Measurements from ENCODE around the gene CKAP4.

The CKAP4 gene

GRCh38 chr12:106189341-106189740 is 58.5 kb downstream of the CKAP4 start:
- H3K36me3 ChIP-seq (ENCODE audit: control insufficient read depth in 2 of 2, insufficient read depth in 2 of 2, low read length in 2 of 2), result no peaks in the 10 kb centered on the region
- no peaks in the 10 kb centered on the region for H3K9me3 ChIP-seq (ENCODE audit: control insufficient read depth in 2 of 2, low read length in 2 of 2)
- H3K9ac ChIP-seq (ENCODE audit: low read depth in 1 of 2, low read length in 2 of 2), result no peak overlapping the region
- H3K27ac ChIP-seq (ENCODE audit: low read depth in 2 of 2, low read length in 2 of 2), result no peak overlapping the region
- H3K27me3 ChIP-seq (ENCODE audit: control insufficient read depth in 2 of 2, insufficient read depth in 2 of 2, low read length in 2 of 2), result no peaks in the 10 kb centered on the region
- no peaks in the 10 kb centered on the region for H3K4me1 ChIP-seq (ENCODE audit: control insufficient read depth in 2 of 2, insufficient read depth in 2 of 2, low read length in 2 of 2)
- no peak overlapping the region for H3K4me3 ChIP-seq (ENCODE audit: low read length in 2 of 2)

GRCh38 chr12:106188256-106188655 is 59.6 kb downstream of the CKAP4 start:
- Histone ChIP-seq H3K27me3 (ENCODE audit: control insufficient read depth in 2 of 2, insufficient read depth in 2 of 2, low read length in 2 of 2) (no peaks in the 10 kb centered on the region), H3K4me3 (ENCODE audit: low read length in 2 of 2) (no peak overlapping the region), H3K9ac (ENCODE audit: low read depth in 1 of 2, low read length in 2 of 2) (no peak overlapping the region), H3K27ac (ENCODE audit: low read depth in 2 of 2, low read length in 2 of 2) (no peak overlapping the region), H3K9me3 (ENCODE audit: control insufficient read depth in 2 of 2, low read length in 2 of 2) (no peaks in the 10 kb centered on the region), H3K4me1 (ENCODE audit: control insufficient read depth in 2 of 2, insufficient read depth in 2 of 2, low read length in 2 of 2) (no peaks in the 10 kb centered on the region), H3K36me3 (ENCODE audit: control insufficient read depth in 2 of 2, insufficient read depth in 2 of 2, low read length in 2 of 2) (no peaks in the 10 kb centered on the region)
